Left renal pelvis (tissue), 4 donors: ENCODE results near the gene EPHB1. TPM values are rescaled to one million over a fixed set of nuclear protein-coding genes. Genes with fewer than 3 reads are reported as not detected.

Experiments used
- DNase-seq, 4 donors: peaks; one replicate each; pipeline ENCODE4 v3.0.0-alpha.2; 2013; ENCODE audit warnings: low read depth in 4 of 4, low spot score in 3 of 4
- polyA plus RNA-seq, 4 donors: library from polyadenylated mRNA; unstranded; fragments of 120-200 nt; gene quantifications; one replicate each; pipeline ENCODE4 v1.2.1, GENCODE V29; 2013; ENCODE audit not compliant: insufficient read length in 4 of 4

Gene EPHB1
- 1 to 10 TPM; 3.6 to 5.8 (median 5.4) TPM for polyA plus RNA-seq

DNA sequence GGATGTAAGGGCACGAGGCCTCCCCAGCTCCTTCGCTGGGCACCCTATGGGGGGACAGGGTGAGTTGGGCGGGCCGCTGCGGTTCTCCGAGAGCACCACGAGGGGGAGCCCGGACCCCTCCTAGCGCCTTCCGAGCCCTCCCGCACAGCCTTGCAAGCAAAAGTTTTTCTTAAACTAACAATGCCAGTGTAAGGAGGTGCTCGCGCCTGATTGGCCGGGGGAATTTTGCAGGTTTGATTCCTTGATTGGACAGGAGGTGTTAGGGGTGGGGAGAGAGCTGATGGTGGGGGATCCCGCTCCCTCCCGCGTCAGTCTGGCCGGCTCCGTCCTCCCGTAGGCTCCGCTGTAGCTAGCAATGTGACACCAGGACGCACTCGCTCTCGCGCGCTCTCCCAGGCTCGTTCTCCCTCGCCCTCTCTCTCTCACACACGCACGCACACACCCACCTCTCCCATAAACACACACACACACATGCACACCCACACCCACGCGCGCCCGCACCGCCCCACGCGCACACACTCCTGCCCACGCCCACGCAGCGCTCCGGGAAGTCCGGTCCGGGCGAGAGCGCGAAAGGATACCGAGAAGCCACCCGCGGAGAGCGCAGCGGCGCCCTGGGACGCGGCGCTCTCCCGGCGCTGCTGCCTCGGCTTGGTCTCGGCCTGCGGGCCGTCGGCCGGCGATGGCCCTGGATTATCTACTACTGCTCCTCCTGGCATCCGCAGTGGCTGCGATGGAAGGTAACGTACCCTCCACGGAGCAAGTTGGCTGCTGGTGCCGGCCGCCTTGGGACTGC lies at the start of gene EPHB1:
Gene EPHB1 (plus strand): TSS at position 311 of the 796 bp plus-strand sequence.
- peak; percentile 86 to 91 (median 88) for DNase-seq

DNA sequence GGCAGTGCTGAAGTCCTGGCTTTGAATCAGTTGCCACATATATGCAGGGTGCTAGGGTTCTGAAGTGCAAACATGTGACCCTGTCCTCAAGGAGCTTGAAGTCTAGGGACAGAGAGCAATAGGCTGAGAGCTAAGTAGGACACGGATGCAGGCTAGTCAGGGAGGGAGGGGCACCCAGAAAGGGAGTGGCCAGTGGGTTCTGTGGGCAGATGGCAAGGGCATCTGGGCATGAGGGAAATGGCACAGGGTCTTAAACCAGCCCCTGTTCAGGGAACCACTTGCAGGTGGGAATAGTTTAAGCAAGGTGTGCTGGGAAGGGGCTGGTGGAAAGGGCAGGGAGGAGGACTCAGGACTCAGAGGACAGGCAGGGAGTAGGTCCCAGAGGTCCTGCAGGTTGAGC lies 46.4 kb upstream of the EPHB1 start:
- no peak for DNase-seq

DNA sequence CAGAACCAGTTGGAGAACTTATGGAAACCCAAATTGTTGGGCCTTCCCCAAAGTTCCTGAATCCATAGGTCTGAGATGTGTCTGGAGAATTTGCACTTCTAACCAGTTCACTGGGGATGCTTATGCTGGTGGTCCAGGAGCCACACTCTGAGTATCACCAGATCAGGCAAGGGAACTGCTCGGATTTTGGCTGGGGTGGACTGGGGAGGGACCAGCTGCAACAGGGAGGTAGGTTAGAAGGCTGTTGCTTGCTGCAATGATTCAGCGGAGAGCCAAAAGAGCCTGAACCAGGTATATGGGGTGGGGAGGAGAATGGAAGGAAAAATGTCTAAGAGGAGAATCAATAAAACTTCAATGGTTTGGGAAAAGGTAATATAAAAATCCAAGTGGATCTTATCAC lies 45.9 kb upstream of the EPHB1 start:
- no peak for DNase-seq

DNA sequence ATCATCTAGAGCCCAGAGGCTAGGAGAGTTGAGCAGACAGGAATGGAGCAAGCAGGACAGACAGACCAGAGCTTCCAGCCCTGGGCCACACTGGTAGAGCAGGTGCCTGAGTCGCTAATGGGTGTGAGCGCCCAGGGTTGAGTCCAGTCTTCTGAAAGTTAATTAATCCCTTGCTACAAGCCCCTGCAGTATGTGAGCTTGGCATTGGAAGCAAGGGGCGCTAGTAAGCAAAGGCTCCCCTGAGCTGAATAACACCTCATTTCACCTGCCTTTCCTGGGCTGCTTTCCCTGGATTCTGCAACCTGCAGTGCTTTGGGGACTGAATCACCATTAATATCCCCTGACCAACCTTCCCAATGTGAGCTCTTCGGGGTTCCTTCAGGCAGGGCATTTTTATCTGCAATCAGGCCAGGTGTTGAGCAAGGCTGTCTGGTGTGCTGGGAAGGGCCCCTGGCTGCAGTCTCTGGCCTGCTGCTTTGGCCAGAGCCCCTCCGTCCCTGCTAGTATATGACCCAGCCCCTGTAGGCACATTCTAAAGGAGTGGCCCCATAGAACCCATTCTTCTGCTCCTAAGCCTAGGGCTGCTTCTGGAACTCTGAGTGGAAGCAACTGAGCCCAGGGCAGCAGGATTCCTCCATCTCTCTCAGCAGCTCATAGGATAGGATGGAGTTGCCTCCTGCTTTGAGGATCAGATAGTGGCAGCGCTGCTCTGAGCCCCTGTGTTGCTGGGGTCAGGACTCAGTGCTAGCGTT lies 45.1 kb upstream of the EPHB1 start:
- no peak for DNase-seq

DNA sequence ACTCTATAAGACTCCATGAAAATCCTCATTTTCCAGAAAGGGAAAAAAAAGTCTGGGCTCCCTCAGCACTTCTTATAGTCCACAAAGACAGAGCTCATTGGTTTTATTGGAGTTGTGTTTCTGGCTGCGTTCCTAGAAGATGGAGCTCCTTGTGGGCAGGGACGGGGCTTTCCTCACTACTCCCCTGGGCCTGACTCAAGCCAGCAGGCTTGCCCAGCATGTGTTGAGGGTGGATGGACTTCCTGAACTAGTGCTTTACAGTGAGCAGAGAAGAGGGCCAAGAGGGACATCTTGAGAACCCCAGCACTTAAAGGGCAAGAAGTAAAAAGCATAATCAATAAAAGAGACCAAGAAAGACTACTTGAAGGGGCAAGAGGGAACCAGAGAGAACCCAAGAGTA lies 43.2 kb upstream of the EPHB1 start:
- no peak for DNase-seq

DNA sequence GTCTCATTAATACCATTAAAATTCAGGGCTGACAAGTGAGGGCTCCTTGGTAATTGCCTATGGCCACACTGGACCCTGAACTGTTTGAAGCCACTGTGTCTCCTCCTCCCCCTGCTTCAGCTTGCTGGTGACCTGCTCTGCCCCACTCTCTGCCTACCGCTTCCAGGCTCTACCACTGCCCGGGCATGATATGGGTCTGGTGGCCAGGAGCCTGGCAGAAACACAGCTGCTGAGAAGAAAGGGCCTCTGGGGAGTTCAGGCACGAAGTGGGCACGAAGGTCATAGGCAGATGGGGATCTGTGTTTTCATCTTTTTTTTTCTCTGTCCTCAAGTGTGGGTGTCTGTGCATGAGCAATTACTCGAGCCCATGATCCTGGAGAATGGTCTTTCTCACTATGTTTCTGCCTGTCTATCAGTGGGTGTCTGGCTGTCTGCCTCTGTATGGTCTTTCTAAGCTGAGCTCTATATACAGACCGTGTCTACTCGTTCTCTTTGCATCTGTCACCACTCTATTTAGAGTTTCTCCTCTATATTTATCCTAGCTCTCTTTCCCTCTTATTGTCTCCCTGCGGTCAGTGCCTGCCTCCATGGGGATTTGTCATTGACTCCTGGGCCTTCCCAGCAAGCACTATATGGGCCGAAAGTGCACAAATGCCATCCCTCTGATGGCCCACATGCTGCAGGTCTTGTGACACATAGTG lies 42.1 kb upstream of the EPHB1 start:
- no peak for DNase-seq

- DNase-seq: no peak
These were observed 40.9 kb upstream of the EPHB1 start for GRCh38 chr3:134753999-134754742.

DNA sequence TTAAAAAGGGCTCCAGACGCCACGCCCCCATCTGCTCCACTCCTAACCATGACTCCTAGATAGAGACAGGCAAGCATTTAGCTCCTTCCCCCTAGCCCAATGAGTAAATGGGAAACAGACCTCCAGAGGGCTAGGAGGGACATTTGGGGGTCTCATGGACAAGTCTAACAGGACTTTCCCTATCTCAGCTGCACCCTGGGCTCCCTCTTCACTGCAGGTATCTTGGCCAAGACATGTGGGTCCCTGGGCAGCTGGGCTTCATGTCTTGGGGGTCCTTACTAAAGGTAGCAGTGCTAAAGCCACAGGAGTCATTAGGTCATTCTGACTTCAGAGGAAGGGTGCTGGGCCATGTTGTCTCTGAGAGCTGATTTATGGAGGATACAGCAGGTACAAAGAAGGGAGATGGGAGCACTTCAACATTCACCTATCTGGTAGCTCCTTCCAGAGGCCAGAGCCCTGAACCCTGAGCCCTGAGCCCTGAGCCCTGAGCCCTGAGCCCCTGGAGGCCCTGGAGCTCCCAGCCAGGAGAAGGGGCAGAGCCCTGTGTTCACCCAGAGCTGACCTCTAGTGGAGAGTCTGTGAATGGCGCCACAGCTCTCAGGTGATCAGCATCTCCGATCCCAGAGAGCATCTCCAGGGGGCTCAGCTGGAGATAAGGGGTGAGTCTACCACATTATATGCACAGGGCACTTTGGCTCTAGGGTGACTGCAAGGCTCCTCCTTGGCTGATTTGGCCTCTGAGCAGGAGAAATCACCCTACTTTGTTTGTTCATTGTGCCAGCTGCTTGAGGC lies 40.1 kb upstream of the EPHB1 start:
- DNase-seq: no peak

DNA sequence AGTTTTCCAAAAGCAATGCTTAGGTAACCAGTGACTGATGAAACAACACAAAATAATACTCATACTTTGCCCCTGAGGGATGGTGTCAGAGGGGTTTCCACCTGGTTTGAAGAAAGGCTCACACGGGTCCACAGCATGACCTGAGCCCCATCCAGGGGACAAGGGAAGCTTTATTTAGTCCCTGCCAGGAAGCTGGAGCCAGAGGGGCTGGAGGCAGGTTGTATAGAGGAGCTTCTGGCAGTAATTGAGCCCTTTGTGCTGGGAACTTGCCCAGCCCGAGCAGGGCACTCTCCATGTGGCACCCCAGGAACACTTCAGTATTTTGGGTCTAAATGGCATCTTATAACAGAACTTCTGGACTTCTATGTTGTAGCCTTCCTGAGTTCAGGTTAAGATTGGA lies 39.2 kb upstream of the EPHB1 start:
- DNase-seq: no peak

- DNase-seq: no peak
These were observed 37.5 kb upstream of the EPHB1 start for GRCh38 chr3:134757549-134758069.

- DNase-seq: no peak
These were observed 33.8 kb upstream of the EPHB1 start for GRCh38 chr3:134761213-134761612.

- DNase-seq: no peak
These were observed 33.0 kb upstream of the EPHB1 start for GRCh38 chr3:134762016-134762415.

DNA sequence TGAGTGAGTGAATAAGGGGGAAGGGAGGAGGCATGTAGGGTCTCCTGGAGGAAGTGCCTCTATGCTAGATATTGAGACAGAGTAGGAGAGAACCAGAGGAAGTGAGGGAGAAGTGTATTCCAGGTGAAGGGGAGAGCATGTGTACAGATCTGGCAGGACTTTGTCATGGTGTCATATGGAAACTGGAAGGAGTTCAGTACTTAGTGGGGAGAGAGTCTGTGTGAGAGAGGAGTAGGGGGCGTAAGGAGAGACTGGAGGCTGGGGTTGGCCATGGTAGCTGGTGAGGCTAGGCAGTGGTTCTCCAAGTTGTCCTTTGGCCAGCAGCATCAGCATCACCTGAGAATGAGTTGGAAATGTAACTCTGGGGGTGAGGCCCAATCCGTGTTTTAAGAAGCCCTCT lies 29.6 kb upstream of the EPHB1 start:
- no peak for DNase-seq

DNA sequence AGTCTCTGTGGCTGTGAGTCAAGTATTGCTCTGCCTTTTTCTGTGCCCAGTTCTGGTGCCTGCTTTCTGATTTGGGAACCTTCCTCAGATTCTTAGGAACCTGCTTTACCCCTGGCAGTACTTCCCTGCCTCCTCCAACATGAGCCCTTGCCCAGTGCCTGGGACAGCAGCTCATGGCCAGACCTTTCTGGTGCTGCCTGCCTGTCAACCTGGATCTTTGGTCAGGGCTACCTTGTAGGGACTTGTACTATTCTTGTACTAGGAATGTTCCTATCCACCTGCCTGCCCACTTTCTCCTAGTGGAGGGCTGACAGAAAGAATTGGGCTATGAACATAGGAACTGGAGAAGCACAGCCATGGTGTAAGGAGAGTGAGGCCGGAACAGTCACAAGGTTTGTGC lies 28.8 kb upstream of the EPHB1 start:
- no peak for DNase-seq

DNA sequence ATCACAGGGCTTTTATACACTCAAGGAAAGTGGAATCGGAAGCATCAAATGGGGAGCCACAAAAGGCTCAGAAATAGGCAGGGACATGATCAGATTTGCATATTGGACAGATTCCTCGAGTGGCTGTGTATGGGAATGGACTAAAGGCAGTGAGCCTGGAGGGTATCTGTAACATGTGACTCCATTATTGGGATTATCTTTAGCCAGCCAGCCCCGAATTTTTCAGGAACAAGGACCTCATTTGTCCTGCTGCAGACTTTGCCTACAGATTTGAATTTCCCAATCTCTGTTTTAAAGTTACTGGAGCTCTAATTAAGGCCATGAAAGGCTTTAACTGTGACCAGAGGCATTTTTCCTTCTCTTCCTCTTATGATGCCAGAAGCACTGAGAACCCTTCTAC lies 26.9 kb upstream of the EPHB1 start:
- DNase-seq: no peak

- no peak for DNase-seq
These were observed 26.2 kb upstream of the EPHB1 start for GRCh38 chr3:134768837-134769236.

GRCh38 chr3:134769287-134769868 lies 25.7 kb upstream of the EPHB1 start:
- DNase-seq: no peak

GRCh38 chr3:134772011-134772410 lies 23.0 kb upstream of the EPHB1 start:
- DNase-seq: no peak

- no peak for DNase-seq
These were observed 22.5 kb upstream of the EPHB1 start for GRCh38 chr3:134772591-134772990.
